Dedifferentiated amniotic fluid mesenchymal stem cell (primary cell): ENCODE data around the gene DYNLT2B.
"Not testable (repeated sequence)": the region's sequence is repeated elsewhere in the genome, so short reads cannot be mapped to it uniquely, and the experiment has no call there.

ENCODE experiments used
- DNase-seq: peaks from one replicate; pipeline ENCODE4 v3.0.0-alpha.2; 2016; ENCODE audit errors: extremely low spot score

DYNLT2B gene

DNA sequence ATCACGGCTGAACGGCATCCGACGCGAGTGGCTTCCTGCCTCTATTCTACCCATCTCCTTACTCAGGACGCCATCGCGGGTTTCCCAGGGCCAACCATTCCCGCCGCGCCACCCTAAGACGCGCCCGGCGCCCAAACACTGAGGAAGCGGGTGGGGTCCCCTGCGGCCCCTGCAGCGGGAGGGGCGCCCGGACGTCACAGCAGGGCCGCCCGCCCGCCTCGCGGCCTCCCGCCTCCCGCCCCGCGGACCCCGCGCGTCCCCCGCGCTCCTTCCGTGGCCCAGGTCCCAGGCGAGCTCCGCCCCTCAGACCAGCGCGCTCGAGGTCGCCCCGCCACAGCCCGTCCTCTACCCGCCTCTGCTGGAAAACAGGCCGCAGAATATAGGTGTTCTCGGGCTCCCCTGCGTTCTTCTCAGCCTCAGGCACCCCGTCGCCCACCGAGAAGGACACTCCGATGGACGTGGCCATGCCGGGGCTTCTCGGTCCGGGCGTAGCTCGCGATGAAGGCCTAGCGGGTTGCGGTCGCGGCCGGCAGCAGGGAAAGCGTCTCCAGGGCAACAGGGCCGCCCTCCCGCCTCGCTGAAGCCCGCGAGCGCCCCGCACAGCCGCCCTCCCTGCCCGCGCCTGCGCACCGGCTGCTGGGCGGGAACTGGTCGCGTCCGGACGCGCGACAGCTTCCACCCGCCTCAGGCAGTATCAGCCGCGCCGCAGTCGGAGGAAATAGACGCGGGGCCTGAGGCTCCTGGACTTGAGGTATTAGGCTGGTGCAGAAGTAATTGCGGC lies at the start of gene DYNLT2B:
TSS of gene DYNLT2B (minus strand) at position 554 of the 781 bp plus-strand sequence. CDS start at position 466, 88 bp downstream.
- peak; percentile 83 for DNase-seq

DNA sequence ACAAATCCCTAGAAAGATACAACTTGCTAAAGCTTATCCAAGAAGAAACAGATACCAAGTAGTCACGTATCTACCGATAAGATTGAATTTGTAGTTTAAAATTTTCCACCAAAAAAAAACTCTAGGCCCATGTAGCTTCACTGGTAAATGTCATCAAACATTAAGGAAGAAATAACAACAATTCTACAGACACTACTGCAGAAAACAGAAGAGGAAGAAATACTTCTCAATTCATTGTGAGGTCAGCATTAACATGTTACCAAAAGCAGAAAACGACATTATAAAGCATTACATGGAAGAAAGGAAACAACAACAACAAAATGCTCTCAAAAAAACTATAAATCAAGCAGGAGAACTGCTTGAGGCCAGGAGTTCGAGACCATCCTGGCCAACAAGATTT lies 47.7 kb upstream of the DYNLT2B start:
- DNase-seq: no peak

DNA sequence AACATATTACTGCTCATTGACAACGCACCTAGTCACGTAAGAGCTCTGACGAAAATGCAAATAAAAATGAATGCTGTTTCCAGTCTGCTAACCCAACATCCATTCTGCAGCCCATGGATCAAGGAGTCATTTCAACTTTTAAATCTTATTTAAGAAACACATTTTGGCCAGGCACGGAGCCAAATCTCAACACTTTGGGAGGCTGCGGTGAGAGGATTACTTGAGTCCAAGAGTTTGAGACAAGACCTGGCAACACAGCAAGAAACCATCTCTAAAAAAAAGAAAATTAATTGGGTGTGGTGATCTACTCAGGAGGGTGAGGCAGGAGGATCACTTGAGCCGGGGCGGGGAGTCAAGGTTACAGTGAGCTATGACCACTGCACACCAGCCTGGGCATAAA lies 42.5 kb upstream of the DYNLT2B start:
- DNase-seq: no peak

DNA sequence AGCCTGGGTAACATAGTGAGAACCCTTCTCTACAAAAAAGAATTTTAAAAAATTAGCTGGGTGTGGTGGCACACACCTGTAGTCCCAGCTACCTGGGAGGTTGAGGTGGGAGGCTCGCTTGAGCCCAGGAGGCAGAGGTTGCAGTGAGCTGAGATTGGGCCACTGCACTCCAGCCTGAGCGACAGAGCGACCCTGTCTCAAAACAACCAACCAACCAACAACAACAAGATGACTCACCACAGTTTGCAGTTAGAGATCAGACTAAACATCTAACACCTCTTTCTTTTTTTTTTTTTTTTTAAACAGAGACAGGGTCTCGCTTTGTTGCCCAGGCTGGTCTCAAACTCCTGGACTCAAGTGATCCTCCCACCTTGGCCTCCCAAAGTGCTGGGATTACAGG lies 40.5 kb upstream of the DYNLT2B start:
- not testable (repeated sequence) for DNase-seq

DNA sequence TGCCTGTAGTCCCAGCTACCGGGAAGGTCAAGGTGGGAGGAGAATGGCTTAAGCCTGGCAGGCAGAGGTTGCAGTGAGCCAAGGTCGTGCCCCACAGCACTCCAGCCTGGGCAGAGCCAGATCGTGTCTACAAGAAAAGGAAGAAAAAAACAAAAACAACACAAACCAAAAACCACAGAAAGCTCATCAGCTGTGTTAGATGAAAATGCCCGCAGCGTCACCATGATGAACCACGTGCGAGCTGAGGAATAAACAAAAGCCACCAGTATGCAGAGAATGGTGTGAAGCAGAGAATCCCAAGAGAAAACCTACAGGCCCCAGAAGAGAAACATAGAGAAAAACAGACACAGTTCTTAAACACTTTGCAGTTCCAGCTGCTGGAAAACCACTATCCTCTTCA lies 39.9 kb upstream of the DYNLT2B start:
- DNase-seq: no peak

DNA sequence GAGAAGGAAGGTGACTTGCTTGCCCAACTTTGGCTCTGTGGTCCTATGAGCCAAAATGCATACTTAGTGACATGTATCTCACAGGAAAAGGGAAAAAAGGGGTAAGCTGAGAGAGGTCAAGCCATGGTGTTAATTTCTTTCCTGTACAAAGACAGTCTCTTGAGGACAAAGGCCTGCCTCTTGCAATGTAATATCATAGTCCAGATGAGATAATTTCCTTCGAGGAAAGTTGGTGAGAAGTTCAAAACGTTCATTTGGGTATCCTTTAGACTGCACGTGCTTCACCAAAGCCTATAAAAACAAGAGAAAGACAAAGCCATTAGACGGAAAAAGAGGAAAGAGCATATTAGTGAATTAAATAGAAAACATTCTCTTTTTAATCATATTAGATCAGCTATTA lies 38.5 kb upstream of the DYNLT2B start:
- no peak for DNase-seq

DNA sequence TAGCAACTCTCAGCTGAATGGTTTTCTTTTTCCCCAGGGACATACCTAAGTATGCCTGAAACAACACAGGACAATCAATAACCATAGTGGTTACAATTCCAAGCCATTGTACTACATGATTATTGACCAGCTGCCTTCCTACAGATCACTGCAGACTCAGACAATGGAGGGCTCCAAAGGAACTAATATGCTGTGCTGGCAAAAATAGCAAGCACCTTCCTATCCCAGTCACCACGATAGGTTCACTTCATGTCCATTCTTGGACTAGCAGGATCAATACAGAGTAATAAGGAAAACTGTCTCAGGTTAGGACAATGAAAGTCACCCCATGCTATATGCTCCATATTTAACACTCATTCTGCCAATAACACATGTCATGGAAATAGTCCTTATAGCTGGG lies 37.6 kb upstream of the DYNLT2B start:
- no peak for DNase-seq

DNA sequence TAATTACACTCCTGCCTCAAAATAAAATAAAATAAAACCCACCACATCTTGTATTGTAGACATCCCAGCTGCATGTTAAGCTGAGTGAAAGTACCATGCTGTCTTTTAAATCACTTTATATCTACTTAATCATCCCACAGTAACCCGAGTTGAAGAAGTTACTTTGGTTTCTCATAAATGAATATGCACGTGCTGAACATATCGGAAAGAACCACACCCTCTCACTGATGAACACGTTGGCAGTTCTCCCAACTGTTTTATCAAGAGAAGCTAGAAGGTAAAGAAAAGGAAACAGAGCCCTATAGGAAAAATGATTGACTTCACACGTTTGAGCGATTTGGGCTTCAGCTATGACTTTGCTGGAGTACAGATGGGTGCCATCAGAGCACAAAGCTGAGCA lies 36.1 kb upstream of the DYNLT2B start:
- DNase-seq: no peak

DNA sequence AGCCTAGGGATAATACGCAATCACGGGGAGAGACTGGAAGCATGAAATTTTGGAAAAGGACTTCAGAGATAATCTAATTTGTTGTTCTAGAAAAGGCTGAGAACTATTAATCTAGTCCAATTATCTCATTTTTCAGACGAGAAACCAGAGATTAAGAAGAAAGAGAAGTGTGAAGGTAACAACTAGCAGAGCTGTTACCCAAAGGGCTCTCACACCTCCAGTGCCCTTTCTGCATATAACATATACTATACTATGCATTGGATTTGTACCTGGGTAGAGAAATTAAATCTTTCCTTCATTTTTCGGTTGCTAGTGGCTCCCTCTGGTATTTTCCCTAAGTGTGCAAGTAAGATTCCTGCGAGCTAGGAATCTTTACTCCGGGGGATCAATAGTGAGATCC lies 33.5 kb upstream of the DYNLT2B start:
- DNase-seq: no peak

DNA sequence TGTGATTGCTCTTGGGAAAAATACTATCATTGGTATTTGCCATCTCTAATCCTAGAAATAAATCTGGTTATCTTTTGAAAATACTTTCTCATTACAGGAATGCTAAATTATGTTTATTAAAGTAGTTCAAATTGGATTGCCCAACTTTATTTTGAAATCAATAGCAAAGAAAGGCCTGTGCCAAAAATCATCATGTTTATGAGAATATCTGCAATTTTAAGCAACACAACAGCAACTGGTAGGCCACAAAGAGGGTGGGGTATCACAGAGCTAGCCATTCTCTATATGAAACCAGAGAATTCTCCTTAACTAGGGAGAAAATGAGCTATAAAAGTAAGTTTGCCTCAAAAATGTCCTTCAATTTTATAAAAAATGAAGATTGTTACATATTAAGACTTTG lies 32.0 kb upstream of the DYNLT2B start:
- no peak for DNase-seq

DNA sequence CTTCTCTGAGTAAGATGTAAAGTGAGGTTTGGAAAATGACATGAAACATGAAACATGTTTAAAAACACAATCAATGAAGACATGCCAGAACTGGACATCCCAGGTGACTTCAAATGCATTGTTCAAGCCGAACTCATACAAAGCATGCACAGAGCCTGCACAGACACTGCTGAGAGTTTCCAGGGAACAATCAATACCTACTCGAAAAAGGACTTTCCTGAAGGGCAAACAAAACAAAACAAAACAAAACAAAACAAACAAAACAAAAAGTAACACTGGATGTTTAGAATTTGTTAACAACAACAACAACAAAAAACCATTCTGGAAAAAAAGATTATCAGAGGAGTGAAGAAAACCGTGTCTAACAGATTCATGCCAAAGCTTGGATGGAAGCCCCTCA lies 30.7 kb upstream of the DYNLT2B start:
- no peak for DNase-seq

DNA sequence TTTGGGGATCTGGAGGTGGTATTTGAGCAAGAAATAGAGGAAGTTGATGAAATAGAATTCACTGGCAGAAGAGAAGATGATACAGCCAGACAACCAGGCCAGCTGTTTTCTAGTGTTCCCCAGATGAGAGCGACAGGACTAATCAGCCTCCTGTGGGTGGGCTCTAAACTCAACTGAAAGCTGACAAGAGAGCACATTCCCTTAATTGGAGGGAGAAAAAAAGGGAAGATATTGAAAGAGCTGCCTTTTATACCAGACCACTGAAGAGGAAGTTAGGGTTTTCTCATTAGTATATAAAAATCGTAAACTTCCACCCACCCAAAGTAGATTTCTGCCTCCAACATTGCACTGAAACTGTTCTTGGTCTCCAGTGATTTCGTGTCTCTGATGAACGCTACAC lies 26.6 kb upstream of the DYNLT2B start:
- DNase-seq: no peak

DNA sequence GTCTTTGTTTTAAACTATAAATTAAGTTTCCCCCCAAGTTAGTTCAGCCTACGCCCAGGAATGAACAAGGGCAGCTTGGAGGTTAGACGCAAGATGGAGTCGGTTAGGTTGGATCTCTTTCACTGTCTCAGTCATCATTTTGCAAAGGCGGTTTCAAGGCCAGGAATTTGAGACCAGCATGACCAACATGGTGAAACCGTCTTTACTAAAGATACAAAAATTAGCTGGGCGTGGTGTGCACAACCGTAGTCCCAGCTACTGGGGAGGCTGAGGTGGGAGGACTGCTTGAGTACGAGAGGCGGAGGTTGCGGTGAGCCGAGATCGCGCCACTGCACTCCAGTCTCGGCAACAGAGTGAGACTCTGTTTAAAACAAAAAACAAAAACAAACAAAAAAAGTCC lies 25.9 kb upstream of the DYNLT2B start:
- DNase-seq: not testable (repeated sequence)

DNA sequence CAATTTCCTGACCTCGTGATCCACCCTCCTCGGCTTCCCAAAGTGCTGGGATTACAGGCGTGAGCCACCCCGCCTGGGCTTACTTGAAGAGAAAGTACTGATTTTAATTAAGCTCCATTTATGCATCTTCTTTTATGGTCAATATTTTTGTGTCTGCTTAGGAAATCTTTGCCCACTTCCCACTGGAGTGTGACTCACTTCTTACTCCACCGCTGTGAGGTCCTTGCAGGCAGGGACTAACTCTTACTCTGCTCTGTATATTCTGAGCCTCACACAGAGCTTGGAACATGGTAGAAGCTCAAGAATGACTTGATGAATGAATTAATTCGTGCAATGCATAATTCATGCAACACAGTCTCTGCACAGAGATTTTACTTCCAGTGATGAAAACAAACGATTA lies 23.1 kb upstream of the DYNLT2B start:
- no peak for DNase-seq

DNA sequence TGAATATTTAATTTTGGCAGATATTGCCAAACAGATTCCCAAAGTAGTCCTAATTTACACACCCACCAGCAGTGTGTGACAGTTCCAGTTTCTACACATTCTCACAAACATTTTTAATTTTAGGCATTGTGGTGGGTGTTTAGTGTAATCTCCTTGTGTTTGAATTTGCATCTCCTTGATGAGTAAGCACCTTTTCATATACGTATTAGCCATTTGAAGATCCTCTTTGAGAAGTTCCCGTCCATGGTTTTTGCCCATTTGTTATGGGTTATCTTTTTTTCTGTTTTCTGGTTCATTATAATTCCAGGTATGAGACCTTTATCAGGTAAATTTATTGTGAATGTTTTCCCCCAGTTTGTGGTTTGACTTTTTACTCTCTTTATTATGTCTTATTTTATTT lies 22.4 kb upstream of the DYNLT2B start:
- DNase-seq: no peak

DNA sequence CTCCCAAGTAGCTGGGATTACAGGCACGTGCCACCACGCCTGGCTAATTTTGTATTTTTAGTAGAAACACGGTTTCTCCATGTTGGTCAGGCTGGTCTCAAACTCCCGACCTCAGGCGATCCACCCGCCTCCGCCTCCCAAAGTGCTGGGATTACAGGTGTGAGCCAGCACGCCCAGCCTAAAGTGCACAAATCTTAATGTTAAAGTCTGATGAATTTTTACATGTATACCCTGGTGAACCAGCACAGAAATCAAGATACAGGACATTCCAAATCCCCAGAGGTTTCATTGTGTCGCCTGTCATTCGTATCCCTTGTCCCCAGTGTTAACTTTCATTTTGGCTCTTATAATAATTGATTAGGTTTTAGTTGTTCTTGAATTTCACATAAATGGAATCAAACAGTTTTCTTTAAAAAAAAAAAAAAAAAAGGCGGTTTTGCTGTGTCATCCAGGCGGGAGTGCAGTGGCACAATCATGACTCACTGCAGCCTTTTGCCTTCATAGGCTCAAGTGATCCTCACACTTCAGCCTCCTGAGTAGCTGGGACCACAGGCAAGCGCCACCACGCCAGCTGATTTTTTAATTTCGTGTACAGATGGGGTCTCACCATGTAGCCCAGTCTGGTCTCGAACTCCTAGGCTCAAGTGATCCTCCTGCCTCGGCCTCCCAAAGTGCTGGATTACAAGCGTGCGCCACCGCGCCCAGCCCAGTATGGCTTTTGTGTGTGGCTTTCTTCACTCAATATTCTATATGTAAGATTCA lies 21.6 kb upstream of the DYNLT2B start:
- DNase-seq: no peak

DNA sequence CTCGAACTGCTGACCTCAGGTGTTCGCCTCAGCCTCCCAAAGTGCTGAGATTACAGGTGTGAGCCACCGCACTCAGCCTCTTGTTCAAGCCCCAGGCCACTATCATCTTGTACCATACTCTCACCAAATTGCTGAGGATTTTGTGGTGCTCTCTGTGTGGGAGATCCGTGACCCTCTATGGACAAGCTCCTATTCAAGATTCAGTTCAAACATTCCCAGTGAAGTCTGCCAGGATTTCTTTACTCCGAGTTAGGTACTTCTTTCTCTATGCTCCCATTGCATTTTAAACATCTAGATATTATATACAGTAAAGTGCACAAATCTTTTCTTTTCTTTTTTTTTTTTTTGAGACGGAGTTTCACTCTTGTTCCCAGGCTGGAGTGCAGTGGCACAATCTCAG lies 21.0 kb upstream of the DYNLT2B start:
- DNase-seq: no peak

DNA sequence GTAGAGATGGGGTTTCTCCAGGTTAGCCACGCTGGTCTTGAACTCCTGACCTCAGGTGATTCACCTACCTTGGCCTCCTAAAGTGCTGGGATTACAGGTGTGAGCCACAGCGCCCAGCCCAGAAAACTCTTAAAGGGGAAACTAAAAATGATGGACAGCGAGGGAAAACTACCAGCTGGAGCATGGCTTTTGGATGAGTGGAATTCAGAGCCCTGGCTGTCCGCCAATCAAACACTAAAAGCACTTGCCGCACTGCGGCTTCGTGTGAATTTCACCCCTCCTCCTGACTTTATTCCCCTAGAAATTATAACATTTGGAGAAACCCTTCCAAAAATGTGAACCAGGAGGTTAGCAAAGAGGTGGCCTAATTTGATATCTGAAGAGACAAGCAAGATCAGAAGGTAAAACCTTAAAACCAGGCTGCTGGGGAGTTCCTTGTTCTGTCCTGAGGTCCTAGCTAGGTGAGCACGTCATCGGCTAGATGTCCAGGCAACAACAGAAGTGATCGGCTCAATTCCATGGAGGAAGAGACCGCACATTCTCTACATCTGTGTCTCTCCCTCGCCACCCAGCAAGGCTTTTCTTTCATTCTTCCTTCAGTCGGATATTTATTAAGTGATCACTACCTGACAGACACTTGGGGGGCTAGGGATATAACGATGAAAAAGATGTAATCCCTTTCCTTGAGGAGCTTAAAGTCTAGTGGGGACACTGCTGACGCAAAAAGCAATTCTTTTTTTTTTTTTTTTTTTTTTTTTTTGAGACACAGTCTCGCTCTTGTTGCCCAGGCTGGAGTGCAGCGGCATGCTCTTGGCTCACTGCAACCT lies 18.5 kb upstream of the DYNLT2B start:
- DNase-seq: no peak

DNA sequence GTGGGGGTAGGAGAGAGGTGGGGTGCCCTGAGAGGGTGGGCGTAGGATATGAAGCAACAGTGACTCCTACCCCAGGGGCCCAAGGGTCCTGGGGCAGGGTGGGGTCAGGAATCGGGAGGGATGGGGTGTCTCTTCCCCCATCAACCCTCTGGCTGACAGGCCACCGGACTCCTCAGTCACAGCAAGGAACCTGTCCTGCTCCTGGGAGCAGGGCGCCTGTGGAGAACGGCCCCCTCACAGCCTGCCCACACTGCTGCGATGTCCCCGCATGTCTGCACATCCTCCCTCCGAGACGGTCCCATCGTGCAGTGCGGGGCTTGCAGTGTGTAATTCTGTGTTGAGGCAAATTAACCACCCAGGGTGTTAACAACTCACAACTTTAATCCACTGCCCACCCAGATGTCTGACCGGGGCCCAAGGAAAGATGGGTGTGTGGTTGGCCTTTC lies 17.5 kb upstream of the DYNLT2B start:
- DNase-seq: no peak

DNA sequence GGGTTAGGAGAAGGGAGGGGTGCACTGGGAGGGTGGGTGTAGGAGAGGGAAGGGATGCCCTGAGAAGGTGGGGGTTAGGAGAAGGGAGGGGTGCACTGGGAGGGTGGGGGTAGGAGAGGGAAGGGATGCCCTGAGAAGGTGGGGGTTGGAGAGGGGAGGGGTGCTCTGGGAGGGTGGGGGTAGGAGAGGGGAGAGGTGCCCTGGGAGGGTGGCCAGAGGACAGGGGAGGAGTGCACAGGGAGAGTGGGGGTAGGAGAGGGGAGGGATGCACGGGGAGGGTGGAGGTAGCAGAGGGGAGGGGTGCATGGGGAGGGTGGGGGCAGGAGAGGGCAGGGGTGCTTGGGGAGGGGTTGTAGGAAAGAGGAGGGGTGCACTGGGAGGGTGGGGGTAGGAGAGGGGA lies 16.9 kb upstream of the DYNLT2B start:
- DNase-seq: no peak

DNA sequence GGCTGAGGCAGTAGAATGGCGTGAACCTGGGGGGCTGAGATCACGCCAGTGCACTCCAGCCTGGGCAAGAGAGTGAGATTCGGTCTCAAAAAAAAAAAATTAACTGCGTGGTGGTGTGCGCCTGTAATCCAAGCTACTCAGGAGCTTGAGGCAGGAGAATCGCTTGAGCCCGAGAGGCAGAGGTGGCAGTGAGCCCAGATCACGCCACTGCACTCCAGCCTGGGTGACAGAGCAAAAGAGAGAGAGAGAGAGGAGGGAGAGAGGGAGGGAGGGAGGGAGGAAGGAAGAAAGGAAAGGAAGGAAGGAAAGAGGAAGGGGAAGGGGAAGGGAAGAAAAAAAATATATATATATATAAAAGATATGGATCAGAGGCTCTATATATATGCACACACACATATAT lies 14.1 kb upstream of the DYNLT2B start:
- DNase-seq: no peak

DNA sequence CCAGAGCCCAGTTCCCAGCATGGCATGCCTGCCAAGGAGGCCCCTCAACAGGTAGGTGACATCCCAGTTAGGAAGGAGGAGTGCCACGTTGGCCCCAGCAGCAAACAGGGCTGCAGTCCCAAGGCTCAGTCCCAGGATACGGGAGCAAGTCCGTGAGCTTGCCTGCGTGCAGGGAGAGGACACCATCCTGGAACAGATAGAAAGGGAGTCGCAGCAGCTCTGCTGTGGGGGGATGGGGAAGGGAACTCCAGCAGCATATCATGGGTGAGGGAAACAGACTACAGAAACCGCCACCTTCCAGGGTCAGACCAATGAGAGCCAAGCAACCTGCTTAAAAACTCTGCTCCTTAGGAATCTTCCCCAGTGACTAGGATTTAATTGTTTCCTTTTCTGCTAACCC lies 9.4 kb upstream of the DYNLT2B start:
- no peak for DNase-seq
